Limb (tissue), 2 donors: ENCODE measurements around the gene SPG7.

Source experiments
- DNase-seq, 2 donors: peaks; one replicate each; pipeline ENCODE4 v3.0.0-alpha.2; 2016; ENCODE audit errors: extremely low spot score in 2 of 2

SPG7 gene

GRCh38 chr16:89484923-89485679, 23.1 kb upstream of the SPG7 start:
- DNase-seq: no peak

GRCh38 chr16:89485701-89486246, 22.4 kb upstream of the SPG7 start:
- no peak for DNase-seq

- DNase-seq: peak; percentile 82 to 87
These were observed 18.9 kb upstream of the SPG7 start for GRCh38 chr16:89489040-89489897.

GRCh38 chr16:89489898-89490438, 18.2 kb upstream of the SPG7 start:
- peak in 1 of 2 donors; percentile 62 for DNase-seq

- peak; percentile 98 to 100 for DNase-seq
These were observed 17.6 kb upstream of the SPG7 start, which contains the start of gene ANKRD11 for GRCh38 chr16:89490439-89491237. TSS of gene ANKRD11 (minus strand) at chr16:89490561. CDS start at chr16:89317019, 173,542 bp downstream.

GRCh38 chr16:89491238-89491869, 16.8 kb upstream of the SPG7 start:
- DNase-seq: no peak

- no peak for DNase-seq
These were observed 16.1 kb upstream of the SPG7 start for GRCh38 chr16:89491974-89492687.

- DNase-seq: no peak
These were observed 14.4 kb upstream of the SPG7 start for GRCh38 chr16:89493776-89494175.

GRCh38 chr16:89495121-89495520, 13.1 kb upstream of the SPG7 start:
- DNase-seq: no peak

- peak; percentile 40 to 52 for DNase-seq
These were observed 9.4 kb upstream of the SPG7 start for GRCh38 chr16:89498839-89499238.

- DNase-seq: no peak
These were observed 8.4 kb upstream of the SPG7 start for GRCh38 chr16:89499767-89500166.

- DNase-seq: no peak
These were observed 5.9 kb upstream of the SPG7 start for GRCh38 chr16:89502081-89502843.

GRCh38 chr16:89504091-89504490, 4.1 kb upstream of the SPG7 start:
- no peak for DNase-seq

- peak; percentile 30 to 48 for DNase-seq
These were observed 2.7 kb upstream of the SPG7 start for GRCh38 chr16:89505204-89506112.

GRCh38 chr16:89506113-89506504, 2.1 kb upstream of the SPG7 start:
- DNase-seq: no peak

- no peak for DNase-seq
These were observed 1.4 kb upstream of the SPG7 start for GRCh38 chr16:89506791-89507191.

- no peak for DNase-seq
These were observed 879 bp upstream of the SPG7 start for GRCh38 chr16:89507214-89507833.

- no peak for DNase-seq
These were observed 2.3 kb downstream of the SPG7 start for GRCh38 chr16:89510526-89510925.
